PFSK-1 (cell line): ENCODE results near the gene SLC6A13.

Source experiments
- FOXP2 ChIP-seq: optimal IDR thresholded peaks from 2 replicates; pipeline ENCODE3; 2011; ENCODE audit warnings: borderline replicate concordance, control low read depth, inconsistent platforms; ENCODE audit not compliant: insufficient read depth; ENCODE audit errors: extremely low read length, extremely low read depth
- POLR2AphosphoS5 ChIP-seq: IDR thresholded peaks from 2 replicates; pipeline ENCODE4 v1.6.1; 2012; ENCODE audit warnings: low read depth, mild to moderate bottlenecking, control low read depth, low read length, moderate library complexity
- SIN3A ChIP-seq: IDR thresholded peaks from 2 replicates; pipeline ENCODE4 v1.6.1; 2012; ENCODE audit warnings: mild to moderate bottlenecking, low read length, moderate library complexity, borderline replicate concordance; ENCODE audit not compliant: insufficient read depth
- TAF1 ChIP-seq: IDR thresholded peaks from 2 replicates; pipeline ENCODE4 v1.6.1; 2012; ENCODE audit warnings: low read length, control low read depth, borderline replicate concordance; ENCODE audit not compliant: insufficient read depth
- TF ChIP-seq, protein P1 (sequence below), 2 experiments: IDR thresholded peaks; 2 replicates each; pipeline versions ENCODE4 v1.6.1 to v1.8.0; 2011 to 2012; ENCODE audit warnings: low read depth in 2 of 2, low read length in 2 of 2, control low read depth in 1 of 2, inconsistent platforms in 1 of 2, mild to moderate bottlenecking in 1 of 2, moderate library complexity in 1 of 2; ENCODE audit not compliant: insufficient read depth in 1 of 2

- TF ChIP-seq SIN3A (no peak), TAF1 (no peak), POLR2AphosphoS5 (no peak), FOXP2 (no peak)
- TF ChIP-seq, protein P1, sequence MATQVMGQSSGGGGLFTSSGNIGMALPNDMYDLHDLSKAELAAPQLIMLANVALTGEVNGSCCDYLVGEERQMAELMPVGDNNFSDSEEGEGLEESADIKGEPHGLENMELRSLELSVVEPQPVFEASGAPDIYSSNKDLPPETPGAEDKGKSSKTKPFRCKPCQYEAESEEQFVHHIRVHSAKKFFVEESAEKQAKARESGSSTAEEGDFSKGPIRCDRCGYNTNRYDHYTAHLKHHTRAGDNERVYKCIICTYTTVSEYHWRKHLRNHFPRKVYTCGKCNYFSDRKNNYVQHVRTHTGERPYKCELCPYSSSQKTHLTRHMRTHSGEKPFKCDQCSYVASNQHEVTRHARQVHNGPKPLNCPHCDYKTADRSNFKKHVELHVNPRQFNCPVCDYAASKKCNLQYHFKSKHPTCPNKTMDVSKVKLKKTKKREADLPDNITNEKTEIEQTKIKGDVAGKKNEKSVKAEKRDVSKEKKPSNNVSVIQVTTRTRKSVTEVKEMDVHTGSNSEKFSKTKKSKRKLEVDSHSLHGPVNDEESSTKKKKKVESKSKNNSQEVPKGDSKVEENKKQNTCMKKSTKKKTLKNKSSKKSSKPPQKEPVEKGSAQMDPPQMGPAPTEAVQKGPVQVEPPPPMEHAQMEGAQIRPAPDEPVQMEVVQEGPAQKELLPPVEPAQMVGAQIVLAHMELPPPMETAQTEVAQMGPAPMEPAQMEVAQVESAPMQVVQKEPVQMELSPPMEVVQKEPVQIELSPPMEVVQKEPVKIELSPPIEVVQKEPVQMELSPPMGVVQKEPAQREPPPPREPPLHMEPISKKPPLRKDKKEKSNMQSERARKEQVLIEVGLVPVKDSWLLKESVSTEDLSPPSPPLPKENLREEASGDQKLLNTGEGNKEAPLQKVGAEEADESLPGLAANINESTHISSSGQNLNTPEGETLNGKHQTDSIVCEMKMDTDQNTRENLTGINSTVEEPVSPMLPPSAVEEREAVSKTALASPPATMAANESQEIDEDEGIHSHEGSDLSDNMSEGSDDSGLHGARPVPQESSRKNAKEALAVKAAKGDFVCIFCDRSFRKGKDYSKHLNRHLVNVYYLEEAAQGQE (IDR thresholded peaks at IDR 0.05; ENCODE audit: insufficient read depth in 1 of 2, low read depth in 2 of 2, low read length in 2 of 2) = peak in 1 of 2 experiments; percentile 21; a peak in 1 of 4 replicates
Observed at GRCh38 chr12:201361-201760, 61.3 kb downstream of the SLC6A13 start.
